Measurements from ENCODE around the gene R3HCC1L. TPM values are rescaled to one million over a fixed set of nuclear protein-coding genes. Genes with fewer than 3 reads are reported as not detected.
A peak's percentile ranks its signal among the peaks of the same experiment; 100 is the strongest.

The R3HCC1L gene
- total RNA-seq, 1 experiment from 2014 or later = 6.3 TPM

- no peaks in the 10 kb centered on the region for H3K27me3 ChIP-seq
- DNase-seq = no peak
- no peaks in the 10 kb centered on the region for H3K36me3 ChIP-seq
Measured at GRCh38 chr10:98257961-98258360, 123.5 kb downstream of the R3HCC1L start.

GRCh38 chr10:98258683-98259454 lies 124.4 kb downstream of the R3HCC1L start:
- H3K36me3 ChIP-seq = no peaks in the 10 kb centered on the region
- H3K9me3 ChIP-seq = no peaks in the 10 kb centered on the region
- no peak overlapping the region for H3K4me3 ChIP-seq
- H3K27me3 ChIP-seq = no peaks in the 10 kb centered on the region
- no peak for DNase-seq

More at GRCh38 chr10:98257961-98258360, 123.5 kb downstream of the R3HCC1L start:
- Histone ChIP-seq H3K4me3 (no peak overlapping the region), H3K9me3 (no peaks in the 10 kb centered on the region)

- no peak for DNase-seq
- H3K36me3 ChIP-seq = no peaks in the 10 kb centered on the region
Measured at GRCh38 chr10:98259606-98260315, 125.3 kb downstream of the R3HCC1L start.

GRCh38 chr10:98260350-98260749 lies 125.9 kb downstream of the R3HCC1L start:
- H3K9me3 ChIP-seq = no peaks in the 10 kb centered on the region
- DNase-seq = no peak
- H3K27me3 ChIP-seq = no peaks in the 10 kb centered on the region
- no peak overlapping the region for H3K4me3 ChIP-seq
- no peaks in the 10 kb centered on the region for H3K36me3 ChIP-seq

More at GRCh38 chr10:98259606-98260315, 125.3 kb downstream of the R3HCC1L start:
- no peaks in the 10 kb centered on the region for H3K9me3 ChIP-seq
- H3K4me3 ChIP-seq = no peak overlapping the region
- no peaks in the 10 kb centered on the region for H3K27me3 ChIP-seq

GRCh38 chr10:98260752-98261151 lies 126.3 kb downstream of the R3HCC1L start:
- Histone ChIP-seq H3K9me3 (no peaks in the 10 kb centered on the region), H3K4me3 (no peak overlapping the region), H3K27me3 (no peaks in the 10 kb centered on the region), H3K36me3 (no peaks in the 10 kb centered on the region)
- DNase-seq = no peak

- Histone ChIP-seq H3K4me3 (no peak overlapping the region), H3K9me3 (no peaks in the 10 kb centered on the region)
- no peak for DNase-seq
Measured at GRCh38 chr10:98261436-98262277, 127.2 kb downstream of the R3HCC1L start.

GRCh38 chr10:98262571-98262970 lies 128.1 kb downstream of the R3HCC1L start:
- Histone ChIP-seq H3K4me3 (no peak overlapping the region), H3K36me3 (no peaks in the 10 kb centered on the region), H3K27me3 (no peaks in the 10 kb centered on the region), H3K9me3 (no peaks in the 10 kb centered on the region)
- DNase-seq = peak; percentile 55

More at GRCh38 chr10:98261436-98262277, 127.2 kb downstream of the R3HCC1L start:
- Histone ChIP-seq H3K36me3 (no peaks in the 10 kb centered on the region), H3K27me3 (no peaks in the 10 kb centered on the region)

GRCh38 chr10:98263088-98263487 lies 128.6 kb downstream of the R3HCC1L start:
- no peaks in the 10 kb centered on the region for H3K36me3 ChIP-seq
- DNase-seq = no peak
- H3K9me3 ChIP-seq = no peaks in the 10 kb centered on the region
- H3K27me3 ChIP-seq = no peaks in the 10 kb centered on the region
- no peak overlapping the region for H3K4me3 ChIP-seq

GRCh38 chr10:98264378-98265065 lies 130.1 kb downstream of the R3HCC1L start:
- Histone ChIP-seq H3K9me3 (no peaks in the 10 kb centered on the region), H3K4me3 (no peak overlapping the region), H3K36me3 (no peaks in the 10 kb centered on the region), H3K27me3 (no peaks in the 10 kb centered on the region)
- no peak for DNase-seq

GRCh38 chr10:98265403-98266378 lies 131.2 kb downstream of the R3HCC1L start:
- no peak overlapping the region for H3K4me3 ChIP-seq
- no peak for DNase-seq
- no peaks in the 10 kb centered on the region for H3K36me3 ChIP-seq

GRCh38 chr10:98266647-98267046 lies 132.2 kb downstream of the R3HCC1L start:
- DNase-seq = no peak
- no peaks in the 10 kb centered on the region for H3K36me3 ChIP-seq
- H3K4me3 ChIP-seq = no peak overlapping the region
- no peaks in the 10 kb centered on the region for H3K27me3 ChIP-seq
- no peaks in the 10 kb centered on the region for H3K9me3 ChIP-seq

More at GRCh38 chr10:98265403-98266378, 131.2 kb downstream of the R3HCC1L start:
- H3K27me3 ChIP-seq = no peaks in the 10 kb centered on the region
- no peaks in the 10 kb centered on the region for H3K9me3 ChIP-seq

- Histone ChIP-seq H3K4me3 (no peak overlapping the region), H3K9me3 (no peaks in the 10 kb centered on the region), H3K27me3 (no peaks in the 10 kb centered on the region), H3K36me3 (no peaks in the 10 kb centered on the region)
- DNase-seq = no peak
Measured at GRCh38 chr10:98267069-98267893, 132.8 kb downstream of the R3HCC1L start.

- no peak within 1 kb of the TSS for H3K4me3 ChIP-seq
- H3K36me3 ChIP-seq = no peaks in the 10 kb centered on the region
- no peak for DNase-seq
- no peaks in the 10 kb centered on the region for H3K9me3 ChIP-seq
- H3K27me3 ChIP-seq = no peaks in the 10 kb centered on the region
Measured at GRCh38 chr10:98267894-98268693, 133.6 kb downstream of the R3HCC1L start, which contains the start of gene LOXL4. Gene LOXL4, minus strand, starts transcription at chr10:98268194. Its CDS starts 5,175 bp downstream, at chr10:98263019.
